T-cell (primary cell): ENCODE data around the gene PIH1D2. TPM values are rescaled to one million over a fixed set of nuclear protein-coding genes. Genes with fewer than 3 reads are reported as not detected.
A peak's percentile ranks its signal among the peaks of the same experiment; 100 is the strongest.

ENCODE experiments used
- ATAC-seq, 4 experiments: fragments of 200-7000 bp in 3 of 4; fragments of 150-1000 bp in 1 of 4; cut with Tn5 transposase; replicated peaks in 1 of 4; 1 replicate in 3 of 4; 2 replicates in 1 of 4; pipeline ENCODE4 v1.10.0; 2021; ENCODE audit warnings: moderate library complexity in 3 of 4, mild to moderate bottlenecking in 2 of 4, moderate number of reproducible peaks in 1 of 4
- CTCF ChIA-PET, 2 donors: fragments of 300-600 bp; sonication (Branson Sonifier 250); formaldehyde crosslinking; loops; one replicate each; lab custom pipeline; 2022; ENCODE audit warnings: antibody characterized with exemption in 2 of 2; lab: Charles Lee
- POLR2A ChIA-PET, 2 donors: fragments of 300-600 bp; sonication (Branson Sonifier 250); formaldehyde crosslinking; loops; one replicate each; lab custom pipeline; 2022; ENCODE audit warnings: antibody characterized with exemption in 2 of 2; lab: Charles Lee
- DNase-seq, 35 experiments: peaks; one replicate each; pipeline versions ENCODE4 v3.0.0 to v3.0.0-alpha.2; 2013 to 2023
- H3K27ac ChIP-seq: one replicate; pipeline ENCODE4 v1.5.1; 2013; ENCODE audit warnings: low read length
- H3K27me3 ChIP-seq, 2 experiments: replicated peaks in 1 of 2; 1 replicate in 1 of 2; 2 replicates in 1 of 2; pipeline versions ENCODE4 v1.6.1 to v1.7.0; 2013; ENCODE audit warnings: low read length in 1 of 2, mixed read lengths in 1 of 2; ENCODE audit not compliant: control insufficient read depth in 2 of 2, insufficient read depth in 2 of 2; ENCODE audit errors: extremely low read depth in 1 of 2
- H3K36me3 ChIP-seq, 2 donors: 1 replicate in 1 of 2; 2 replicates in 1 of 2; pipeline versions ENCODE4 v1.6.1 to v1.7.0; 2013; ENCODE audit warnings: low read length in 1 of 2; ENCODE audit not compliant: control insufficient read depth in 2 of 2, insufficient read depth in 1 of 2; ENCODE audit errors: extremely low read depth in 1 of 2
- H3K4me1 ChIP-seq, 2 experiments: 1 replicate in 1 of 2; 2 replicates in 1 of 2; pipeline versions ENCODE4 v1.6.1 to v1.7.0; 2013; ENCODE audit warnings: low read length in 2 of 2, mixed read lengths in 1 of 2; ENCODE audit not compliant: insufficient read depth in 2 of 2, control insufficient read depth in 1 of 2; ENCODE audit errors: extremely low read depth in 1 of 2
- H3K4me3 ChIP-seq, 2 donors: 1 replicate in 1 of 2; 2 replicates in 1 of 2; pipeline versions ENCODE4 v1.5.1 to v1.7.0; 2013; ENCODE audit warnings: mild to moderate bottlenecking in 2 of 2, low read length in 1 of 2, moderate library complexity in 1 of 2; ENCODE audit not compliant: control insufficient read depth in 1 of 2; ENCODE audit errors: extremely low read depth in 1 of 2
- H3K9me3 ChIP-seq: 2 replicates; pipeline ENCODE4 v1.7.0; 2013
- H3K27ac Mint-ChIP-seq, 2 donors: one replicate each; pipeline ENCODE4 v1.8.0; 2020 to 2021; ENCODE audit warnings: mild to moderate bottlenecking in 2 of 2, mixed read lengths in 2 of 2
- H3K27me3 Mint-ChIP-seq, 2 donors: one replicate each; pipeline ENCODE4 v1.8.0; 2021 to 2022; ENCODE audit warnings: mixed read lengths in 2 of 2
- H3K36me3 Mint-ChIP-seq: one replicate; pipeline ENCODE4 v1.8.0; 2021; ENCODE audit warnings: mixed read lengths
- H3K4me1 Mint-ChIP-seq, 3 donors: one replicate each; pipeline ENCODE4 v1.8.0; 2020 to 2022; ENCODE audit warnings: mixed read lengths in 3 of 3, mild to moderate bottlenecking in 1 of 3
- H3K4me3 Mint-ChIP-seq, 3 donors: one replicate each; pipeline ENCODE4 v1.8.0; 2020 to 2022; ENCODE audit warnings: mild to moderate bottlenecking in 3 of 3, mixed read lengths in 3 of 3, moderate library complexity in 3 of 3
- H3K9me3 Mint-ChIP-seq, 3 donors: one replicate each; pipeline ENCODE4 v1.8.0; 2020 to 2022; ENCODE audit warnings: mixed read lengths in 3 of 3
- WGBS: methylation state at CpG from one replicate; pipeline ENCODE4 v1.1.5; 2013; ENCODE audit warnings: missing lambda C conversion rate; ENCODE audit not compliant: insufficient coverage; 5-methylcytosine and 5-hydroxymethylcytosine counted together
- total RNA-seq, 35 experiments: library from RNA in 6 of 35; stranded (reverse) in 6 of 35; fragments of 120-200 nt in 1 of 35; gene quantifications; one replicate each; pipeline versions ENCODE4 v1.2.1 to v1.2.4 and lab custom pipeline; 2013 to 2026

The PIH1D2 gene
- total RNA-seq, 5 donors from 2014 or later (not counting 1 experiment from before 2014, with no cell fraction given): 0.30 to 0.44 (median 0.36) TPM; not detected in 2

- H3K9me3 Mint-ChIP-seq: no peaks in the 10 kb centered on the region
- CTCF ChIA-PET: interaction anchor here (0.5 to 1.2 kb wide), 6 partner anchors 13 to 1175 kb away, joined by 3 to 8 read pairs (median 4); no protein-coding TSS in a partner anchor
- peaks cover 12% of the 10 kb centered on the region for H3K36me3 Mint-ChIP-seq
- Histone ChIP-seq H3K36me3 (peaks cover 0 to 2% of the 10 kb centered on the region in 2 donors), H3K9me3 (no peaks in the 10 kb centered on the region), H3K4me1 (no peaks in the 10 kb centered on the region), H3K27ac (no peak overlapping the region), H3K27me3 (no peaks in the 10 kb centered on the region), H3K4me3 (no peak overlapping the region)
- ATAC-seq (no peak), DNase-seq (no peak)
- 100% methylated on average over 1 of the region's 2 CpGs for WGBS
- peaks cover 0 to 2% of the 10 kb centered on the region in 2 donors for H3K27me3 Mint-ChIP-seq
- no peak overlapping the region for H3K27ac Mint-ChIP-seq
- POLR2A ChIA-PET: no interaction called here
- peaks cover 3 to 4% (median 4%) of the 10 kb centered on the region in 3 donors for H3K4me1 Mint-ChIP-seq
- no peak overlapping the region for H3K4me3 Mint-ChIP-seq
Measured at GRCh38 chr11:112114460-112114859, 40.6 kb upstream of the PIH1D2 start.

GRCh38 chr11:112113539-112114457, 40.0 kb upstream of the PIH1D2 start:
- WGBS: 100% methylated on average over 3 of the region's 6 CpGs
- peaks cover 0 to 2% of the 10 kb centered on the region in 2 donors for H3K36me3 ChIP-seq
- peak in 3 of 4 experiments; percentile 49 to 57 (median 52) for ATAC-seq
- Mint-ChIP-seq H3K27ac (no peak overlapping the region), H3K27me3 (peaks cover 0 to 2% of the 10 kb centered on the region in 2 donors), H3K9me3 (no peaks in the 10 kb centered on the region), H3K36me3 (peaks cover 9% of the 10 kb centered on the region), H3K4me3 (no peak overlapping the region), H3K4me1 (peaks cover 3 to 4% (median 4%) of the 10 kb centered on the region in 3 donors)
- peak in 2 of 35 experiments; percentile 7 to 61 for DNase-seq
- ChIA-PET CTCF (interaction anchor here (0.5 to 1.3 kb wide), 26 partner anchors 8 to 1825 kb away, joined by 3 to 14 read pairs (median 4); partner anchors contain the start of gene ALG9 (in 1 of the 2)), POLR2A (no interaction called here)
- H3K27ac ChIP-seq: no peak overlapping the region
- no peaks in the 10 kb centered on the region for H3K4me1 ChIP-seq
- no peak overlapping the region for H3K4me3 ChIP-seq
- H3K9me3 ChIP-seq: no peaks in the 10 kb centered on the region
- H3K27me3 ChIP-seq: no peaks in the 10 kb centered on the region

DNA sequence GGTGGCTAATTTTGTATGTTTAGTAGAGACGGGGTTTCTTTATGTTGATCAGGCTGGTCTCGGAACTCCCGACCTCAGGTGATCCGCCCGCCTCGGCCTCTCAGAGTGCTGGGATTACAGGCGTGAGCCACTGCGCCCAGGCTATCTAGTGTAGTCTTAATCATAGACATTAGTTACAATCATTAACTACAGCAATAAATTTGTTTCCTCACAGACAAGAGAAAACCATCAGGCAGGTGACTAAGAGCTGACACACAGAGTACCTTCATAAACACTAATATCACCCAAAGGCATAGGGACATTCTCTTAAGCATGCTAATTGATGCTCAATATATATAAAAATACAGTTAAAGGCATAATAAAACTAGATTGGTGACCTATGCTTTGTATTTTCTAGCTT, 32.3 kb upstream of the PIH1D2 start:
- ATAC-seq (no peak), DNase-seq (no peak)
- Histone ChIP-seq H3K27ac (no peak overlapping the region), H3K4me3 (no peak overlapping the region), H3K36me3 (peaks cover 0 to 6% of the 10 kb centered on the region in 2 donors), H3K27me3 (no peaks in the 10 kb centered on the region), H3K9me3 (no peaks in the 10 kb centered on the region), H3K4me1 (no peaks in the 10 kb centered on the region)
- peaks cover 4% of the 10 kb centered on the region for H3K36me3 Mint-ChIP-seq
- ChIA-PET POLR2A (interaction anchor here in 1 of 2 donors (0.7 kb wide), 1 partner anchor 10 kb away, joined by 3 read pairs; no protein-coding TSS in a partner anchor), CTCF (no interaction called here)
- H3K4me1 Mint-ChIP-seq: no peaks in the 10 kb centered on the region
- no peak overlapping the region for H3K4me3 Mint-ChIP-seq
- no peak overlapping the region for H3K27ac Mint-ChIP-seq
- no peaks in the 10 kb centered on the region for H3K9me3 Mint-ChIP-seq
- no CpG with 5 or more reads among the region's 8 CpGs for WGBS
- H3K27me3 Mint-ChIP-seq: no peaks in the 10 kb centered on the region

DNA sequence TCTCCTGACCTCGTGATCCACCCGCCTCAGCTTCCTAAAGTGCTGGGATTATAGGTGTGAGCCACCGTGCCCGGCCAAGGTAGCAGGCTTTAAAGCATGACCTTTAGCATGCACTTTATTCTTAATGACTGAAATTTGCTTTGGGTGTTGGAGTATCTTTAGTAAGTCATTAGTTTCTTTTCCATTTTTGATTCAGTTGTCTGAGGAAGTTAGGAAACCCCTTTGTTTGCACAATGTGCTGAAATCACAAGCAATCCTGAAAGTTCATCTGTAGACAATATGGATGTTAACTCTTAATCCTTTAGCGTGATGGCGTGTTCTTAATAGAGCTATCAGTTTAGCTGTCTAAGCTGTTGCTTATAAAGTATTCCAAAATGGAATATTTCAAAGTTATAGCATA, 29.6 kb upstream of the PIH1D2 start:
- no peaks in the 10 kb centered on the region for H3K27me3 Mint-ChIP-seq
- H3K36me3 Mint-ChIP-seq: peaks cover 11% of the 10 kb centered on the region
- Histone ChIP-seq H3K27me3 (no peaks in the 10 kb centered on the region), H3K27ac (no peak overlapping the region), H3K4me1 (no peaks in the 10 kb centered on the region), H3K9me3 (no peaks in the 10 kb centered on the region), H3K36me3 (peaks cover 0 to 6% of the 10 kb centered on the region in 2 donors), H3K4me3 (no peak overlapping the region)
- ATAC-seq: no peak
- H3K4me1 Mint-ChIP-seq: no peaks in the 10 kb centered on the region
- ChIA-PET CTCF (interaction anchor here (0.6 to 1.7 kb wide), 4 partner anchors 10 to 514 kb away, joined by 3 to 6 read pairs (median 4); no protein-coding TSS in a partner anchor), POLR2A (no interaction called here)
- H3K9me3 Mint-ChIP-seq: no peaks in the 10 kb centered on the region
- no peak overlapping the region for H3K27ac Mint-ChIP-seq
- DNase-seq: no peak
- WGBS: no CpG with 5 or more reads among the region's 6 CpGs
- no peak overlapping the region for H3K4me3 Mint-ChIP-seq

- H3K4me1 ChIP-seq: no peaks in the 10 kb centered on the region
- ATAC-seq: no peak
- no peak overlapping the region for H3K4me3 ChIP-seq
- Mint-ChIP-seq H3K4me1 (peaks cover 0 to 11% (median 0%) of the 10 kb centered on the region in 3 donors), H3K27ac (no peak overlapping the region), H3K9me3 (no peaks in the 10 kb centered on the region), H3K4me3 (no peak overlapping the region), H3K36me3 (peaks cover 26% of the 10 kb centered on the region), H3K27me3 (no peaks in the 10 kb centered on the region)
- peaks cover 0 to 15% of the 10 kb centered on the region in 2 donors for H3K36me3 ChIP-seq
- no CpG with 5 or more reads among the region's 2 CpGs for WGBS
- no peaks in the 10 kb centered on the region for H3K9me3 ChIP-seq
- H3K27me3 ChIP-seq: no peaks in the 10 kb centered on the region
- no peak for DNase-seq
- no peak overlapping the region for H3K27ac ChIP-seq
- ChIA-PET CTCF (no interaction called here), POLR2A (no interaction called here)
Measured at GRCh38 chr11:112100462-112100861, 26.6 kb upstream of the PIH1D2 start.

GRCh38 chr11:112097734-112098528, 24.1 kb upstream of the PIH1D2 start:
- H3K4me1 ChIP-seq: no peaks in the 10 kb centered on the region

More at GRCh38 chr11:112097734-112098528, 24.1 kb upstream of the PIH1D2 start:
- H3K9me3 Mint-ChIP-seq: no peaks in the 10 kb centered on the region
- H3K27ac Mint-ChIP-seq: no peak overlapping the region
- CTCF ChIA-PET: interaction anchor here in 1 of 2 donors (0.5 kb wide), 1 partner anchor 13 kb away, joined by 3 read pairs; no protein-coding TSS in a partner anchor
- peaks cover 0 to 11% (median 0%) of the 10 kb centered on the region in 3 donors for H3K4me1 Mint-ChIP-seq
- ATAC-seq (no peak), DNase-seq (no peak)
- Histone ChIP-seq H3K9me3 (no peaks in the 10 kb centered on the region), H3K27ac (no peak overlapping the region), H3K36me3 (peaks cover 0 to 26% of the 10 kb centered on the region in 2 donors), H3K4me3 (no peak overlapping the region), H3K27me3 (no peaks in the 10 kb centered on the region)
- H3K4me3 Mint-ChIP-seq: no peak overlapping the region
- peaks cover 29% of the 10 kb centered on the region for H3K36me3 Mint-ChIP-seq
- 96% methylated on average over 7 of the region's 11 CpGs for WGBS
- H3K27me3 Mint-ChIP-seq: no peaks in the 10 kb centered on the region
- POLR2A ChIA-PET: interaction anchor here in 1 of 2 donors (0.6 kb wide), 1 partner anchor 1756 kb away, joined by 3 read pairs; no protein-coding TSS in a partner anchor
